ENCODE data around the gene NFIA.

- no peak for TF ChIP-seq EZH2 (IDR thresholded peaks at IDR 0.05)
- TF ChIP-seq POLR2AphosphoS5 (IDR thresholded peaks at IDR 0.05; ENCODE audit: borderline replicate concordance, low read depth, low read length), result no peak
- no peak for TF ChIP-seq FOXP2 (optimal IDR thresholded peaks at IDR 0.05; ENCODE audit: control extremely low read depth, extremely low read length, insufficient read depth)
Measured at GRCh38 chr1:61313906-61314422, 231.6 kb downstream of the NFIA start.
